Measurements from ENCODE around the gene IMMP2L.
"Not testable (repeated sequence)": the region's sequence is repeated elsewhere in the genome, so short reads cannot be mapped to it uniquely, and the experiment has no call there.

IMMP2L gene

DNA sequence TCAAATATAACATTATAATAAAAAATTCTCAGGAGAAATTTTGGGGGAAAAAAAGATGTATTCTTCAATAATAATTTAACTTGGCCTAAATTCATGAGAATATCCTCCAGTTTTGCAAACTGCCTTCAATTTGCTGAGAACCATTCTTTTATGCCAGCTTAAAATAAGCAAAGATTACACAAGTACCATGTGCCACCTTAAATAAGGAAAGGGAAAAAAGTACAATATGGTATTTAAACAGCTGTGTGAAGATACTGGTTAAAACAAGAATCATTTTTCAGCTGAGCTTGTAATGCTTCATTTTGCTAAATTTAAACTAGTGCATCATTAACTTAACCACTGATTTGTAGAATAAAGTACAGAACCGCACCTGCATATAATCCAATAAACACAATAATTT is 253.6 kb downstream of the IMMP2L start:
- no peak for DNase-seq (ENCODE audit: extremely low read depth, low read depth)
- TF ChIP-seq, protein P1, sequence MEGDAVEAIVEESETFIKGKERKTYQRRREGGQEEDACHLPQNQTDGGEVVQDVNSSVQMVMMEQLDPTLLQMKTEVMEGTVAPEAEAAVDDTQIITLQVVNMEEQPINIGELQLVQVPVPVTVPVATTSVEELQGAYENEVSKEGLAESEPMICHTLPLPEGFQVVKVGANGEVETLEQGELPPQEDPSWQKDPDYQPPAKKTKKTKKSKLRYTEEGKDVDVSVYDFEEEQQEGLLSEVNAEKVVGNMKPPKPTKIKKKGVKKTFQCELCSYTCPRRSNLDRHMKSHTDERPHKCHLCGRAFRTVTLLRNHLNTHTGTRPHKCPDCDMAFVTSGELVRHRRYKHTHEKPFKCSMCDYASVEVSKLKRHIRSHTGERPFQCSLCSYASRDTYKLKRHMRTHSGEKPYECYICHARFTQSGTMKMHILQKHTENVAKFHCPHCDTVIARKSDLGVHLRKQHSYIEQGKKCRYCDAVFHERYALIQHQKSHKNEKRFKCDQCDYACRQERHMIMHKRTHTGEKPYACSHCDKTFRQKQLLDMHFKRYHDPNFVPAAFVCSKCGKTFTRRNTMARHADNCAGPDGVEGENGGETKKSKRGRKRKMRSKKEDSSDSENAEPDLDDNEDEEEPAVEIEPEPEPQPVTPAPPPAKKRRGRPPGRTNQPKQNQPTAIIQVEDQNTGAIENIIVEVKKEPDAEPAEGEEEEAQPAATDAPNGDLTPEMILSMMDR (IDR thresholded peaks at IDR 0.05; ENCODE audit: low read depth, low read length), result no peak

DNA sequence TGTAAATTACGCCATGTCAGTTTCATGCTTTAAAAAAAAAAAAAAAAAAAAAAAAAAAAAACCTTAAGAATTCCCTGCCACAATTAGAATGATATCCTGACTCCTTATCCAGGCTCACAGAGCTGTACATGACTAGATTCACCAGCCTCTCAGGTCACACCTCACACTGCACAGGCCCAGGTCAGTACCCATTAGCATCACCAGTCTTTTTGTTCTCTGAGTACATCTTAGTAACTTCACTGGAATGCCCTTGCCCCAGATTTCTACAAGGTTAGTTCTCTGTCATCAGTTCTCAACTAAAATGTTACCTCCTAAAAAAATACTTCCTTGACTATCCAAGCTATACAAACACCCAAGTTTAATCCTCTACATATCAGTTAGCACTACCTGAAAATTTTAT is 260.4 kb downstream of the IMMP2L start:
- no peak for DNase-seq (ENCODE audit: extremely low read depth, low read depth)

DNA sequence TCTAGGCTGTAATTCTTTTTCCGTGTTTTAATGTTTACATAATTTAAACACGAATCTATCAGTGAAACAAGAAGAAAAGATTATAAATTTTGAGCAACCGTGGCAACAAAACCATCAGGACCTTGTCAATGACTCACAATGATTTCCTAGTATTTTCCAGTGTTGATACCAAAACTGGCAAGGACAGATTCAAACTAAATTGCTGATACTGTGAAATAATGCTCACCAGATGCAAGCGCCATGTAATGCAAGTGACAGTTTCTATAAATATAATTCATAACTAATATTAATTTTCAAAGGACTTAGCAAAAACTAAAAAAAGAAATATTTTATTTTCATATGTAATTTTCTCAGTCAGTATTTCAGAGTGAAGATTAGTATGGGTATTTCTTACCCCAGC is 267.8 kb downstream of the IMMP2L start:
- no peak for DNase-seq (ENCODE audit: extremely low read depth, low read depth)
- TF ChIP-seq, protein P1 (IDR thresholded peaks at IDR 0.05; ENCODE audit: low read depth, low read length), result no peak

More for the DNA sequence above, 260.4 kb downstream of the IMMP2L start:
- TF ChIP-seq, protein P1 (IDR thresholded peaks at IDR 0.05; ENCODE audit: low read depth, low read length), result no peak

DNA sequence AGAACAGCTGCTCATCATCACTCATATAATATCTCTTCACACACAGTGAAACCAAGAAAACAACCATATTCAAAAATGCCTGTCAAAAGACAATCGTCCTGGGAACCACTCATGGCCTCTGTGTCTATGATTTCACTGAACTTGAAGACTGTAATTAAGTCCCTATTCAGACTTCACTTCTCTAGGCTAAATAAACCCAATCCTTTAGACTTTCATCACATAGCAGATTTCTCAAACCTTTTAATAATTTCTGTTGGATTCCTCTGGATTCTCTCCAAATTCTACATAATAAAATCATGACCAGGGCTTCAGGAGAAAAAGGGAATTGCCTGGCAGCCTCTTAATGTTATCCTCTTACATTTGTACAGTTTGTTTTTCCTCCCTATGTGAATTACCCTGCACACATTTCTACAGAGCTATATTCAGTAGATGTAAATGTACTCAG is 270.2 kb downstream of the IMMP2L start:
- no peak for DNase-seq (ENCODE audit: extremely low read depth, low read depth)
- TF ChIP-seq, protein P1 (IDR thresholded peaks at IDR 0.05; ENCODE audit: low read depth, low read length), result no peak

DNA sequence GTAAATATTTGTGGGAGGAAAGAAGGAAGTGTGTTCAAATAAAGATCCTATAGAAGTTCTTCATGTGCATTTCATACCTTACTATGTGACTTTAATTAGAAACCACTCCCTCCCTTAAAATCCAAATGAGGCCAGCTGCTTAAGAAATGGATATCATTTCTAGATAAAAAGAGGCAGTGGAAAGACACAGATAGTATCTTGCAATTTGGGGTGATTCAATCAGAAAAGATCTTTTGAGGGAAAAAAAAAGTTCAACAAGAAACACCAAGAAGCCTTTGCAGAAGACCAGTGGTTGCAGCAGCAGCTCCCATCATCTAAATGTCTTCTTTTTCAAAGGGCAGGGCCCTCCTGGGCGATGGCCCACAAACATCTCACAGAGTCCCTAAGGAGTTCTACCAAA is 271.3 kb downstream of the IMMP2L start:
- TF ChIP-seq, protein P1 (IDR thresholded peaks at IDR 0.05; ENCODE audit: low read depth, low read length), result no peak
- DNase-seq (ENCODE audit: extremely low read depth, low read depth), result no peak

DNA sequence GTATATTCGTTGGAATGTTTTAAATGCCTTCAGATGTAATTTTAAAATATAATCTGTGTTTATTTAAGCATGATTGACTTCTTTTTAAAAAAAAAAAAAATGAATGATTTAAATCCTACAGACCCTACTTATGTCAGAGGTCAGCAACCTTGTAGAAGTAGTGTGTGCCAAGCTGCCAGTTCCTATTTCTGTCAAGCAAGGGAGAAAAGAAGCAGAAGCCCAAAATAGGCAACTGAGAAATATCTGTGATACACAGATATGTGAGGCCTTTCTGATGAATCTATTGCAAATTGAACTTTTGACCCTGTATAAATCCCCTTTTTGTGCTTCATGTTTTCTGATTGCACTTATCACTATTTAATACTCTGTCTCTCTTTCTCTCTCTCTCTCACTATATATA is 271.9 kb downstream of the IMMP2L start:
- TF ChIP-seq, protein P1 (IDR thresholded peaks at IDR 0.05; ENCODE audit: low read depth, low read length), result no peak
- DNase-seq (ENCODE audit: extremely low read depth, low read depth), result no peak

DNA sequence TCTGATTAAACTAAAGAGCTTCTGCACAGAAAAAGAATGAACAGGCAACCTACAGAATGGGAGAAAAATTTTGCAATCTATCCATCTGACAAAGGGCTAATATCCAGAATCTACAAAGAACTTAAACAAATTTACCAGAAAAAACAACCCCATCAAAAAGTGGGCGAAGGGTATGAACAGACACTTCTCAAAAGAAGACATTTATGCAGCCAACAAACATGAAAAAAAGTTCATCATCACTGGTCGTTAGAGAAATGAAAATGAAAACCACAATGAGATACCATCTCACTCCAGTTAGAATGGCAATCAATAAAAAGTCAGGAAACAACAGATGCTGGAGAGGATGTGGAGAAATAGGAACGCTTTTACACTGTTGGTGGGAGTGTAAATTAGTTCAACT is 273.9 kb downstream of the IMMP2L start:
- DNase-seq (ENCODE audit: extremely low read depth, low read depth), result not testable (repeated sequence)

DNA sequence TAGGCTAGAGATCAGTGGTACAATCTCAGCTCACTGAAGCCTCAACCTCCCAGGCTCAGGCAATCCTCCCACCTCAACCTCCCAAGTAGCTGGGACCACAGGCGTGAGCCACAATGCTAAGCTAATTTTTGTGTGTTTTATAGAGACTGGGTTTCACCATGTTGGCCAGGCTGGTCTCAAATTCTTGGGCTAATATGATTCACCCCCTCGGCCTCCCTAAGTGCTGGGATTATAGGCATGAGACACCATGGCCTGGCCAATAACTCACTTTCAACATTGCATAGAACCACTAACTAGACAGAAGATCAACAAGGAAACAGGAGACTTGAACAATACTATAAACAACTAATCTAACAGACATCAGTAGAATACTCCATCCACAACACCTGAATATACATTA is 279.7 kb downstream of the IMMP2L start:
- no peak for DNase-seq (ENCODE audit: extremely low read depth, low read depth)
- TF ChIP-seq, protein P1 (IDR thresholded peaks at IDR 0.05; ENCODE audit: low read depth, low read length), result no peak
